Colonic mucosa (tissue), 4 donors: Measurements from ENCODE around the gene MCRS1. TPM values are rescaled to one million over a fixed set of nuclear protein-coding genes. Genes with fewer than 3 reads are reported as not detected.

Experiments
- DNase-seq: peaks from one replicate; pipeline ENCODE4 v3.0.0-alpha.2; 2020
- H3K27ac ChIP-seq: fragments of 200-600 bp; one replicate; pipeline ENCODE4 v1.8.0; 2021
- H3K27me3 ChIP-seq: fragments of 200-600 bp; one replicate; pipeline ENCODE4 v1.8.0; 2021
- H3K36me3 ChIP-seq: fragments of 200-600 bp; one replicate; pipeline ENCODE4 v1.8.0; 2021
- H3K4me1 ChIP-seq: fragments of 200-600 bp; one replicate; pipeline ENCODE4 v1.8.0; 2021; ENCODE audit warnings: mild to moderate bottlenecking
- H3K4me3 ChIP-seq: fragments of 200-600 bp; one replicate; pipeline ENCODE4 v1.8.0; 2021
- H3K9ac ChIP-seq, 2 donors: one replicate each; pipeline ENCODE4 v1.7.0; 2013; ENCODE audit warnings: control low read depth in 2 of 2, low read depth in 2 of 2, low read length in 2 of 2
- H3K9me3 ChIP-seq: fragments of 200-600 bp; one replicate; pipeline ENCODE4 v1.8.0; 2021
- CTCF ChIP-seq: fragments of 200-600 bp; IDR thresholded peaks from one replicate; pipeline ENCODE4 v1.8.0; 2022; ENCODE audit warnings: antibody characterized with exemption, mild to moderate bottlenecking
- intact Hi-C: fragments of 100-400 bp; cut with DNase I; formaldehyde crosslinking; loops from one replicate; pipeline ENCODE4 v1.14.1; 2022
- total RNA-seq, 2 donors: library from RNA; stranded (reverse); fragmentation: NEBNext Ultra II Directional in 1 of 2; extraction: Animal tissue kit (Norgen Biotek cat#: 25700) in 1 of 2; gene quantifications; one replicate each; pipeline ENCODE4 v1.2.1, GENCODE V29; 2021
- donor health status: healthy.
- donor health status: DM: no; HTN: no; CAD: no.
- donor health status: DM: no; HTN: no; CAD: no.

The MCRS1 gene
- total RNA-seq, 2 donors from 2014 or later = 53.8 to 78.7 TPM

DNA sequence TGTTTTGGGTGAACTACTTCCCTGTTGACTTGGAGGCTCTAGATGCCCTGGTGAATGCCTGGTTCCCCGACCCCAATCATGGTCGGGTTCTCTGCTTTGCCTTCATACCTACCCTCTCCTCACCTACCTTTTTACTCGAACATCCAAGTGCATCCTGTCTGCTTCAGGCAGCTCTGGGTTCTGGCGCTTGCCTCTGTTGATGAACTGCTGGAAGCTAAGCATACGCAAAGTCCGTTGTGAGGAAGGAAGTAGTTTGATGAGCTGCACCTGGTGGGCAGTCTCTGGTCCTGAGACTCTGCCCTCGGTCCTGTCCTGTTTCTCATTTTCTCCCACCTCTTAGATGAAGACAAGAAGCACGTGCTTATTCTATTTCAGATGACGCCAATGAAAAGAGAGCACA is 15.5 kb downstream of the MCRS1 start:
- no peak overlapping the region for H3K4me3 ChIP-seq
- DNase-seq = no peak
- TF ChIP-seq CTCF = no peak
- no peak overlapping the region for H3K9ac ChIP-seq
- H3K4me1 ChIP-seq = no peaks in the 10 kb centered on the region
- H3K27ac ChIP-seq = no peak overlapping the region
- peaks cover 10% of the 10 kb centered on the region for H3K27me3 ChIP-seq
- no peaks in the 10 kb centered on the region for H3K9me3 ChIP-seq
- intact Hi-C loops = no loop called here
- H3K36me3 ChIP-seq = no peaks in the 10 kb centered on the region

- no peak for DNase-seq
- intact Hi-C loops = no loop called here
Measured at GRCh38 chr12:49552014-49552413, 15.9 kb downstream of the MCRS1 start.

DNA sequence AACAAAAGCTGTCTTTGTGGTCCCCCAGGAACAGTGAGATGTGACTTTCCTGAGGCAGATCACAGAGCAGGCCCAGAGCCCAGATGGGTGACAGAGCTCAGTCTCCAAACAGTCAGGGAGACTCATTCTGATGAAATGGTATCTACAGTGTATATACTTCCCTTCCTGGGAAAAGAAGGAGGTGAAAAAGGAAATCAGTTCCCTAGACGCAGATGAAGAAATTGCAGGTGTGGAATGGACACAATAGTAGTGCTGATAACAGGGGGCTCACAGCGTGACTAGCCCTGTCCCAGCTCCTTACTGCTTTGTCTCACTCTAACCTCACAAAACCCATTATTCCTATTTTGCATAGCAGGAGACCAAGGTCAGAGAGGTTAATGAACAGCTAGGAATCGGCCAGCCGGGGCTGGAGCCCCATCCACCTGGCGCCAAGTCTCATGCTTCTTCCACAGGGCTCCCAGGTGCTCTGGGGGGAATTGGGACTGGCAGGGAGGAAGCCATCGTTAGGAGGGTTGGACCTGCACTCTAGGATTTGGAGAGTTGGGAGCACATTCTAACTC is 17.2 kb downstream of the MCRS1 start:
- no peak for TF ChIP-seq CTCF
- Histone ChIP-seq H3K9ac (no peak overlapping the region), H3K4me1 (no peaks in the 10 kb centered on the region), H3K4me3 (no peak overlapping the region), H3K9me3 (no peaks in the 10 kb centered on the region), H3K27me3 (peaks cover 10% of the 10 kb centered on the region), H3K27ac (no peak overlapping the region), H3K36me3 (no peaks in the 10 kb centered on the region)
- DNase-seq = no peak
- intact Hi-C loops = no loop called here

More at GRCh38 chr12:49552014-49552413, 15.9 kb downstream of the MCRS1 start:
- Histone ChIP-seq H3K27me3 (peaks cover 10% of the 10 kb centered on the region), H3K27ac (no peak overlapping the region), H3K4me1 (no peaks in the 10 kb centered on the region), H3K36me3 (no peaks in the 10 kb centered on the region), H3K4me3 (no peak overlapping the region), H3K9ac (no peak overlapping the region), H3K9me3 (no peaks in the 10 kb centered on the region)
- no peak for TF ChIP-seq CTCF

GRCh38 chr12:49549735-49550692 is 17.9 kb downstream of the MCRS1 start:
- no peak overlapping the region for H3K9ac ChIP-seq
- H3K4me1 ChIP-seq = no peaks in the 10 kb centered on the region
- H3K27ac ChIP-seq = no peak overlapping the region
- TF ChIP-seq CTCF = no peak
- intact Hi-C loops = no loop called here
- no peak overlapping the region for H3K4me3 ChIP-seq
- no peak for DNase-seq
- no peaks in the 10 kb centered on the region for H3K9me3 ChIP-seq
- H3K36me3 ChIP-seq = no peaks in the 10 kb centered on the region
- peaks cover 10% of the 10 kb centered on the region for H3K27me3 ChIP-seq

DNA sequence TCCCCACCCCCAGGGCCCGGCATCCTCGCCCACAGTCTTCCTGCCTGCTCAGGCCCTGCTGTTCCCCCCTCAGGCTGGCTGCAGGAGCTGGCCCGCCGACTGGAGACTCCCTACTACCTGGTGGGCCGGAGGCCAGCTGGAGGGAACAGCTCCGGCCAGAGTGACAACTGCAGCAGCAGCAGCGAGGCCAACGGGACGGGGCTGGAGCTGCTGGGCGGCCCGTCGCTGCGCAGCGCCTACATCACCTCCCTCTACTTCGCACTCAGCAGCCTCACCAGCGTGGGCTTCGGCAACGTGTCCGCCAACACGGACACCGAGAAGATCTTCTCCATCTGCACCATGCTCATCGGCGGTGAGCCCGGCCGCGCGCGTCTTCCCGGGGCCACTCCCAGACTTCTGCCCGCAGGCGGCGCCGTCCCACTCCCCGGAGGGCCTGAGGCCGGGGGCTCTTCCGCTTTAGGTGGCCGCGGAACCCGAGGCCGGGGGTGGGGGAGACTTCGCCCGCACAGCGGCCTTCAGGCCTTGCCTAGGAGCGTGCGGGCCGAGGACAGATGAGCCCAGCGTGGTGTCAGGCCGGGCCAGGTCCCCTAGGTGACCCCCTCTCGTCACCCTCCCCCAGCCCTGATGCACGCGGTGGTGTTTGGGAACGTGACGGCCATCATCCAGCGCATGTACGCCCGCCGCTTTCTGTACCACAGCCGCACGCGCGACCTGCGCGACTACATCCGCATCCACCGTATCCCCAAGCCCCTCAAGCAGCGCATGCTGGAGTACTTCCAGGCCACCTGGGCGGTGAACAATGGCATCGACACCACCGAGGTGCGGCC is 18.9 kb downstream of the MCRS1 start:
- H3K27ac ChIP-seq = no peak overlapping the region
- H3K9ac ChIP-seq = peak overlapping the region in 1 of 2 donors; percentile 16
- H3K4me1 ChIP-seq = no peaks in the 10 kb centered on the region
- H3K9me3 ChIP-seq = no peaks in the 10 kb centered on the region
- no peak for DNase-seq
- intact Hi-C loops = no loop called here
- no peak for TF ChIP-seq CTCF
- H3K27me3 ChIP-seq = peaks cover 10% of the 10 kb centered on the region
- H3K4me3 ChIP-seq = peak overlapping the region; percentile 1
- no peaks in the 10 kb centered on the region for H3K36me3 ChIP-seq
